NOMO-1 treated with DMSO at 0.1 percent for 48 hours (cell line): ENCODE data around the gene NBAS.
"Not testable (repeated sequence)": the region's sequence is repeated elsewhere in the genome, so short reads cannot be mapped to it uniquely, and the experiment has no call there.

ENCODE experiments used
- DNase-seq: peaks from one replicate; lab custom pipeline; 2025; ENCODE audit not compliant: unreplicated experiment; lab: John Stamatoyannopoulos, UW

NBAS gene

GRCh38 chr2:15561574-15562344, 625 bp upstream of the NBAS start:
- DNase-seq: peak; percentile 27

DNA sequence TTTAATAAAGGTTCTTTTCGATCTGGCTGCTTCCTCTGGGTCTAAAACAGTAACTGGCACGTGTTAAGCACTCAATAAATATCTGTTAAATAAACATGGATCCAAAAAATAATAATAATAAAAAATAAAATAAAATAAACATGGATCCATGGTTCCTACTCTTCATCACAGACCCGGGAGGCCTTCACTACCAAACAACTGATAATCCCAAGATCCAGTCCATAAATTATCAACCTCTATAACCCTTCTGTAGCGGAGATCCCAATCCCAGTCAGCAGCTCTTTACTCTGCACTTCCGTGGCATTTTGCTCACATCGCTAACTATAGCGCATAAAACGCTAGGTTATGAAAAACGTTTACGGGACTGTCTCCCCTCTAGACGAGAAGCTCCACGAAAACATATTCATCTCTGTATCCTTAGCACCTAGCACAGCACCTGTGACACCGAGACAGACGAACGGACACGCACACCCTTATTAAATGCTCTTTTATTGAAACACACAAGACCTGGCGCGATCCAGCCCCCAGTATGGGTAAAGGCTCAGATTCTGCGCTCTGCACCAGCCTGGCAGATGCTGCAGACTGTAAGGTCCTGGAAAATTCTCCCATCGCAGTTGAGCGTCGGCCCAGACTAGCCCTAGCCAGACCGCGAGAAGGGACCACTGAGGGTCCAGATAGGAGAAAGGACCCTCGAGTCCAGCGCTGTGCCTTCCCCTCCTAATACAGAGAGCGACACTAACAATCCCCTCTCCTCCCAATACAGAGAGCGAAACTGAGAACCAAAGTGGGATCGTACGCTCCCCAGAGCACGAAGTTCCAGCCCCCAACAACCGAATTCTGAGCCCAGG, 770 bp downstream of the NBAS start:
- DNase-seq: peak; percentile 1

DNA sequence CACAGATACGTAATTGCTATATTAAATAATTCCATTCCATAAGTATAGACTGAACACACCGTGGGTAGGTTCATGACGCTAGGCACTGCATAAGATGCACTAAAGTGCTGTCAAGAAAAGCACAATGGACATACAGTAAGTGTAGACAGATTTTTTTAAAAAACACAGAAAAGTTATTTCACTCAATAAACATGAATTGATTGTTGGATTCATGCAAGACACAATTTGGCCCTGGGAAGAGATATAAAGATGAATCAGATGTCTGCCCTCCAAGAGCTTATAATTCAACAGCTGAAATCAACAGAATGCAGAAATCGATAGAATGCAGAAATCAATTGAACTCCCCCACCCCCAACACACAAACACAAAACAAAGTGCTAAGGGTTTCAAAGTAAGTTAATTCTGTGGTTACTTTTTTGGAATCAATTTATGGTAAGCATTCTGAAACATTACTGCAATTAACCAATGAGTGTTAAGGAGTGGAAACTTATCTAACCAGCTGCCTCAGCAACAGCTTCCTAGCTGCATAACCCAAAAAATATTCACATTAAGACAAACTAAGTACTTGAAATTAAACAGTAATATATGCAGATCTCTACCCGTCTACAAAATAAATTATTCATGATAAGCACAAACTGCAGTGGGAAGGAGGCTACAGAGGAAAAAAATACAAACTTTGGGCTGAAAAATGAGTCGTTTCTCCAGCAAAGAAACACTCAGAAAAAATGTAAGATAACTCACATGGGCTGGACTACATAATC, 1.6 kb downstream of the NBAS start:
- DNase-seq: no peak

DNA sequence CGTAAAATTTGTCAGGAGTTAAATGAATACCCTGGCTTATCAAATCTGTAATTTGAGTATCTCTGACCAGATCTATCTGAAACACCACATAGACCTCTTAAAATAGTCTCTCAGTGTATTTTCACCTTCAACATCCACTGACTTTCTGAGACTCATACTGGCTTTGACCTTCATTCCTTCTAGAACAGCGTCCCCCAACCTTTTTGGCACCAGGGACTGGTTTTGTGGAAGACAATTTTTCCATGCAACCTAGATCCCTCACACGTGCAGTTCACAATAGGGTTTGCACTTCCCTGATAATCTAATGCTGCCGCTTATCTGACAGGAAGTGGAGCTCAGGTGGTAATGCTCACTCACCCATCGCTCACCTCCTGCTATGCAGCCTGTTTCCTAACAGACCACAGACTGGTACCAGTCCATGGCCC, 3.2 kb downstream of the NBAS start:
- no peak for DNase-seq

- no peak for DNase-seq
Measured at GRCh38 chr2:15556311-15556930, 4.7 kb downstream of the NBAS start.

DNA sequence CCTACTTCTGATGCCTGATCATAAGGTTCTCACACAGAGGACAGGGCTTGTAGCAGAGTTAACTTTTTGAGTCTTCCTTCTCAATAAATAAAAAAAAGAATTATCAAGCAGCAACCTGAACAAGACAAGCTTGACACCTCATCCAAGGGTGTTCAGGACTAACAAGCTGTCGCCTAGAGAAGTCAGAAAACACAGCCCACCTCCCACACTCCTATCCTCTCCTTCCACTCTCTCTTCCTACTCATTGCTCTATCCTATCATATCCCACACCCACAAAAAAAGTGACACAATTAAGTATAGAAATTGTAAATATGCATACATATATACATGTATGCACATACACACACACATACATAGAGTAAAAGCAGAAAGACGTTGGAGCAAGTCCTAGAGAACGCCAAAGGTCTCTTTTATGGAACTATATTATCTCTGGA, 5.4 kb downstream of the NBAS start:
- no peak for DNase-seq

GRCh38 chr2:15554525-15555218, 6.5 kb downstream of the NBAS start:
- DNase-seq: no peak

- DNase-seq: no peak
Measured at GRCh38 chr2:15553951-15554350, 7.2 kb downstream of the NBAS start.

GRCh38 chr2:15553519-15553918, 7.6 kb downstream of the NBAS start:
- DNase-seq: no peak

DNA sequence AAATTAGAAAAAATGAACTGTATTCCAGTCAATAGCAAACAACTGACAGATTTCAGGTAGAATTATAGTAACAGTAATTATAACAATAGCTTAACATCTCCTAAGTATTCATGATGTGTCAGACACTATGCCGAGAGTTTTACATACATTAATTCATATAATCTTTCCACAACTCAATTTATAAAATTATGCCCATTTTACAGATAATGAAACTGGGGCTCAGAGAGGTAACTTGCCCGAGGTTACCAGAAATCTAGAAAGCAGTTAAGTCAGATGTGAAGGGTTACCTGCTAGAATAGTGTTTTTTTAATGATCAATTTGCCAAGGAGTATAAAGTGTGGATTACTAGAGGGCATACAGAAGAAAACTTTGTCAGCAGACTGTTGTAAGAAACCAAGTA, 12.2 kb downstream of the NBAS start:
- no peak for DNase-seq

GRCh38 chr2:15547115-15547876, 13.8 kb downstream of the NBAS start:
- DNase-seq: no peak

GRCh38 chr2:15546297-15547098, 14.6 kb downstream of the NBAS start:
- no peak for DNase-seq

GRCh38 chr2:15544227-15544626, 16.9 kb downstream of the NBAS start:
- DNase-seq: no peak

GRCh38 chr2:15543541-15543940, 17.6 kb downstream of the NBAS start:
- no peak for DNase-seq

GRCh38 chr2:15543053-15543452, 18.1 kb downstream of the NBAS start:
- no peak for DNase-seq

- DNase-seq: not testable (repeated sequence)
Measured at GRCh38 chr2:15542269-15542668, 18.9 kb downstream of the NBAS start.

- not testable (repeated sequence) for DNase-seq
Measured at GRCh38 chr2:15540523-15540922, 20.6 kb downstream of the NBAS start.

DNA sequence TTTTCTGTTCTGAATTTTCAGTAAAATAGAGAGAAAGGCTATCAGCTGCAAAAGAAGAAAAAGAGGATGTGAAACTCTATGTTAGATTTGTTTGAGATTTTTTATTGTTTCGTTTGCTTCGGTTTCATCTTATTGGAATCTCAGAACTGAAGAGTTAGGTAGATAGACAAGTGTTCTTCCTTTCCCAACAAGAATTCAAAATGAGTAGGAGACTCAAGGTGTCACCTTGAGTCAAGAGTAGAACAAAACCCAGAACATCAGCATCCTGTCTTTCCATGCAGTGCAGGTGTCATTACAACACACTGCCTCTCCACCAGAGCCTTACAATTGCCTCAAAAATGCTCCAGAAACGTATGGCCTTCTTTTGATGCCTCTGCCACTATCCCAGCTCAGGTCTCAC, 21.1 kb downstream of the NBAS start:
- DNase-seq: peak; percentile 39

DNA sequence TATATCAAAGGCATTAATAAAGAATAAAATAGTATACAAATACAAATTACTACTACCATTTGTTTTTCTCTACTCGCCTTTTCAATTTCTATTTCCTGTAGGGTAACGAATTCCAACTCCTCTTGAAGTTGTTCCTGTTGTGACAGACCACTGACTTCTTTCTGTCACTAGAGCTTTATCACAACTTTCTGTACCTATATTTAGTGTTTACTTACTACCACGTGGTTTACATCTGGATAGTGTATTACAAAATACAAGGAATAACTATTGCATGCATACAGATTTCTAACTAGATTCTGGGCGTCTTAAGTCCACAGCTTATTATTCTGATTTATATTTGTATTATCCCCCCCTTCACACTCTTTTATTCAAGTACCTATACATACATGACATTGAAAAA, 22.3 kb downstream of the NBAS start:
- DNase-seq: no peak
